GM19324 (cell line): ENCODE data around the gene S100PBP.

ENCODE experiments used
- ATAC-seq: cut with Tn5 transposase; IDR thresholded peaks from one replicate; pipeline ENCODE4 v1.9.1; 2021; ENCODE audit warnings: mild to moderate bottlenecking, moderate library complexity; ENCODE audit not compliant: unreplicated experiment, low FRiP score

The S100PBP gene

DNA sequence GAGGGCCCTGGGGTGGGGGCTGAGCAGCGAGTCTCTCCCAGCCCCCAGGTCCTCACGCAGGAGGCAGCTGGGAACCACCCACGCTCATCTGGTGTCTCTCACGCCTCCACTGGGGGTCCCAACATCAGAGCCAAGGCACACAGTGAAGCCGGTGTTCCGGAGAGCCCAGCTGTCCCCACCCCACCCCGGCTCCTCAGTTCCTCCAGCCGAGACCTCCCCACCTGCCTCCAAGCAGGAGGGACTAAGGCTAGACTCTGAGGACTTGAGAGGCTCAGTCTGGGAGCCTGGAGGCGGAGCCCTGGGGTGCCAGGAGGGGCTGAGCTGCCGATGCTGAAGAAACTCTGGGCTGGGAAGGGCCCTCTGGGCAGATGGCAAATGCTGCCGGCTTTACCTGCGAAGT is 67.3 kb downstream of the S100PBP start:
- ATAC-seq: no peak

DNA sequence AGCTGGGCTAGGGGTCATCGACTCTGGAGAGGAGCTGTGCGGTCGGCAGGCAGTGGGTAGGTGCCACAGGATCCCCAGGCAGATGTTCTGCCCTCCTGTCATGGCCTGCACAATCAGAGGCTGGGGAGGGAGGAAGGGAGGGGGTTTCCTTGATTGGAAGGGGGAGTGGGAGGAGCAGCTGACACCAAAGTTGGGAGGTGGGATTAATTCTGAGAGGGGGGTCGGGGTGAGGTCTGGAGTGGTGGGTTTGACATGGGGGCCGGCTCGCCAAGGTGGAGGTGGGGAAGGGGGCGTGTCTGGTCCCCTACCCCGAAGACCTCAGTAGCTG is 68.2 kb downstream of the S100PBP start:
- ATAC-seq: no peak

DNA sequence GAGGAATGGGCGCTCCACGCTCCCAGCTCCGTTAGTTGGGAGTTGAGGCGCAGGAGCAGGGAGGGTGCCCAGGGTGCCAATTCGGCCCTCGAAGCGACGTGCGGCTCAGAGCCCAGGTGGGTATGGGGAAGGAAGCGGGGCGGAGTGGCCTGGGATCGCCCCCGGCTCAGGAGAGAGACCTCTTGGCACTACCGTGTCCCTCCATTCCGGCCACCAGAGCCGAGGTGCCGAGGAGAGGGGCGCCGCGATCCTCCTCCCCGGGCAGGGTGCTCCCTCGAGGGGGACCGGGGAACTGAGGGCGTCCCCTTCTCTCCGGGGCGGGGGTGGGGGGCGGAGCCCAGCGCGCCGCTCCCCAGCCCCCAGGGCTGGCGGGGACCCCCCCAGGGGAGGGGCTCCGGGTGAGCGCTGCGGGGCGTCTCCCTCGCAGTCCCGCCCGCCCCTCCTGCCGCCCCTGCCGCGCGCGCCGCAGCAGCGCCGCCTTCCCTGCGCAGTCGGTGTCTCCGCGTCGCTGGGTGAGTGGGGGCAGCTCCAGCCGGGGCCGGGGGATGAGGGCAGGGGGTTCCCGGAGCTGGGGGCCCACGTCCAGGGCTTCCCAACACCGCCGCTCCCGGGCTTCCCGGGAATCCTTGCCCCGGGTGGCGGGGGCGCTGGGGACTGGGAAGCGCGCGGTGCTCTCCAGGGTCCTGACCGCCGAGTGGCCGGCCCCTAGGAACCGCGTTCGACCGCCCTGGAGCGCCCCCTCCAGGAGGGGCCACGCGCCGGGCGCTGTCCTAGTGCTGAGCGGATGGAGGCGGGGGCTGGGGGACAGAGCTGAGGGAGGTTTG is 68.8 kb downstream of the S100PBP start, which contains the start of gene HPCA:
TSS of gene HPCA (plus strand) at position 488 of the 824 bp plus-strand sequence. CDS start 2,408 bp downstream, outside the sequence.
- no peak for ATAC-seq

DNA sequence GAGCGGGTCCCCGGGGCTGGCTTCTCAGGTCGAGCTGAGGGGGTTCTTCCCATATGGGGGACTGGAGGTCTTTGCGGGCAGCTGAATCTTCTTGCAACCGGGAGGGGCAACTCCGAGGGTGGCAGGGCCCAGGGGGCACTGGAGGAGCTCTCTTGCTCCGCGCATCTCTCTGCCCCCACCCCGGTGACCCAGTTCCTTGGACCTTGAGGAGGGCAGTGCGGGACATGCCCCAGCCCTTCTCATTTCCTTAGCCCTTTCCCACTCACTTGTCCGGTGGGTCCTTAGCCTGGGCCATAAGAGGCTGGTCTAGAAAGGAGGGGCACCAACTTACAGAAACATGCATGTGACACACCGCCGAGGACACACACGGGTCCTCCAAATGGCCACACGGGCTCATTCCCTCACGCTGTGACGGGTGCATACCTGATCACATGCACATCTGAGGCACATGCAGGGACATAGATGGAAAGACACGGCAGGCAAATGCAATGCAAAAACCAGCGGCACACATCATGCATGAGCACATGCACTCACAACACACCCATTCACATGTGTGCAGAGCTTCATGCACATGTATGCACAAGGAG is 69.5 kb downstream of the S100PBP start:
- ATAC-seq: no peak

DNA sequence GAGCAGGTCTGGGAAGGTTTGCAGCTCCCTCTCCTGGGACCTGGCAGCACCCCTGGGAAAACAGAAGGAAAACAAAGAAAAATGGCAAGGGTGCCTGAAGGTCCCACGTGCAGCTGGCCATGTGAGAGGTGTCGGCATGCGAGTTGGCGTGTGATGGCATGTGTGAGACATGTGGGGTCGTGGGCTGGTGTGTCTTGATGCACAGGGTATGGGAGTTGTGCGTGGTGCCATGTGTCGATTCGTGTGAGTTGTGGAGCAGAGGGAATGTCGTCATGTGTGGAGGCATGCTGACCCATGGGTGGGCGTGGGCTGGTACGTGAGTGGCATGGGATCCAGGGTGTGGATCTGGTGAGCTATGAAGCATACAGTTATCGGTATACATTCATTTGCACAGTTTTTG is 70.2 kb downstream of the S100PBP start:
- no peak for ATAC-seq

DNA sequence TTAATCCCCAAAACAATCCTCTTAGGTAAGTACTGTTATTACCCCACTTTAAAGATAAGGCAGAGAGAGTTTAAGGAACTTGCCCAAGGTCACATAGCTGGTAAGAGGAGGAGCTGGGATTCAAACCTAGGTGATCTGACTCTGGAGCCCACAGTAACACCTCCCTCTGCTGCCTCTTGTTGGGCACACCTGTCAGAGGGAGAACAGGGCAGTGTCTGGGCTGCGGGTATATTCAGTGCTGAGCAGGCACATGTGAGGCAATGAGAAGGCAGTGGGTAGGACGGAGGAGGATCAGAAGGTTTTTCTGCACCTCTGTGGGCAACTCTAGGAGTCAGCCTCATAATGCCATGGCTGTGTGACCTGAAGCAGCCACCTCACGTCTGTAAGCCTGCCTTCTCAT is 70.7 kb downstream of the S100PBP start:
- no peak for ATAC-seq

DNA sequence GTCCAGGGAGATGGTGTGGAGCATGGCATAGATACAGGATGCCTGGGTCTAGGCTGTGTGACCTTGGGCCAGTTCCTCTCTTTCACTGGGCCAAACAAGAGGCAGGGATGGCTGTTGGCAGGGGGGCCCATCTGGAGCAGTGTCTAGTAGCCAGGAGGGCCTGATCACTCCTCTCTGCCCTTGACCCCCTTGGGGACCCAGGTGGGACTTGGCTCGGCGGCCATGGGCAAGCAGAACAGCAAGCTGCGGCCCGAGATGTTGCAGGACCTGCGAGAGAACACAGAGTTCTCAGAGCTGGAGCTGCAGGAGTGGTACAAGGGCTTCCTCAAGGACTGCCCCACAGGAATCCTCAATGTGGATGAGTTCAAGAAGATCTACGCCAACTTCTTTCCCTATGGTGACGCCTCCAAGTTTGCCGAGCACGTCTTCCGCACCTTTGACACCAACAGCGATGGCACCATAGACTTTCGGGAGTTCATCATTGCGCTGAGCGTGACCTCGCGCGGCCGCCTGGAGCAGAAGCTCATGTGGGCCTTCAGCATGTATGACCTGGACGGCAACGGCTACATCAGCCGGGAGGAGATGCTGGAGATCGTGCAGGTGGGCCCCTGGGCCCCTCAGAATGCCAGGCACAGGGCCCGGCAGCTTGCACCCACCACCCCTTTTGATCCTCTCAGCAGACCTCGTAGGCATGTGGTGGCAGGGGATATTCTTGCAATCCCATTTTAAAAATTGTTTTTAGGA is 71.4 kb downstream of the S100PBP start:
- no peak for ATAC-seq

DNA sequence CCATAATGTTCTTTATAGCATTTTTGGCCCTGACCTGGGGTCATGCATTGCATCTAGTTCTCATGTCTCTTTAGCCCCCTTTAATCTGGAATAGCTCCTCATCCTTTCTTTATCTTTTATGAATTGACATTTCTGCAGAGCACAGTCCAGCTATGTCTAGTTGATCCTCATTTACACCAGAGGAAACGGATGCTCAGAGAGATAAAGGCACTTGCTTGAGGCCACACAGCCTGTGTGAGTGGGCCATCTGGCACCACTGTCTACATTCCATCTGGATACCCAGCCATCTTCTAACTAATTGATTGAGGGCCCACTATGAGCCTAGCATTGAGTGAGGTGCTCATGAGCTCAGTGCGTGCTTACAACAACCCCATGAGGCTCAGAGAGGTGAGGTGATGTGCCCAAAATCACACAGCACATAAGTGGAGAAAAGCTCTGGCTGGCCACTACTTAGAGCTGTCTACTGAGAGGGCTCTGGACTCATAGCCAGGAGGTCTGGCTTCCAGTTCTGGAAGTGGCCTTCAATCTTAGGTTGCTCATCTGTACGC is 72.4 kb downstream of the S100PBP start:
- no peak for ATAC-seq

DNA sequence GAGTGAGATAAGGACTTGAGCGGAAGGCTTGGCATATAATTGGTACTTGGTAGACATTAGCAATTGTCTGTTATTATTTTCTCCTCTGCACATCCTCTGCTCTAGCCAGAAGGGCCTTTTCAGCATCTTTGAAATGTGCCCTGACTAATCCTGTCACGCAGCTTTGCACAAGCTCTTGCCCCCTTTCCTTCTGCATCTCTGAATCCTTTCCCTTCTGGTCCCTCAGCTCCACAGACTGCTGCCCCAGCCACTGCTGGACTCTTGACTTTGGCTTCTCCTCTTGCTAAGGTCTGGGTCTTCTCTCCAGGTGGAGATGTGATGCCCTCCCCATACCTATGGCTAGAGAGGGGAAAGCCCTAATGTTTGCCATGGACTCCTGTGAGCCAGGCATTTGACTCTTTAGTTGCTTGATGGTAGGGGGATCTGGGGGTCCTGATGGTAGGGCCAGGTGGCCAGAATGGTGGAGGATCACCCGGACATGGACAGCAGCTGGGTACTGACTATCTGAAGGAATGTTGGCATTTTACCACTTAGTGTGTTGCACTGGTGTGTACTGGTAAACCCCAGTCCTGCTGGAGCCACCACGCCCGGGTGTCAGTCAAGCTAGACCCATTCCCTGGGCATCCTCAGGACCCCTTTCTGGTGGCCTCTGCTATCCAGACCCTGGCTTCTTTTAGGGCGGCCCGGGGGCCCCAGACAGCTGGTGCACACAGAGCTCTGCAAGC is 73.2 kb downstream of the S100PBP start:
- no peak for ATAC-seq

DNA sequence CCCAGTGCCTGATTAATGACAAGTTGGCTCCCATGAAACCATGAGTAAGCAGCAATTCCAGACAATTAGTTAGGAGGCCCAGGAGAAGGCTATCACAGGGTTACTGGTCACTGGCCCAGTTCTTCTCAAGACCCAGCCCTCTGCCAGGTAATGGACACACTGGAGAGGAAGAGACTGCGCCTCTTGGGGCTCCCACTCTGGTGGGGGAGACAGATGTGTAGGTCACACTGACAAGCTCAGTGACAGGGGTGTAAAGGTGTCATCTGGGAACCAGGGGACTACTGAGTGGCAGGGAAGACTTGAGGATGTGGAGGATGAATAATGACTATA is 73.8 kb downstream of the S100PBP start:
- no peak for ATAC-seq

DNA sequence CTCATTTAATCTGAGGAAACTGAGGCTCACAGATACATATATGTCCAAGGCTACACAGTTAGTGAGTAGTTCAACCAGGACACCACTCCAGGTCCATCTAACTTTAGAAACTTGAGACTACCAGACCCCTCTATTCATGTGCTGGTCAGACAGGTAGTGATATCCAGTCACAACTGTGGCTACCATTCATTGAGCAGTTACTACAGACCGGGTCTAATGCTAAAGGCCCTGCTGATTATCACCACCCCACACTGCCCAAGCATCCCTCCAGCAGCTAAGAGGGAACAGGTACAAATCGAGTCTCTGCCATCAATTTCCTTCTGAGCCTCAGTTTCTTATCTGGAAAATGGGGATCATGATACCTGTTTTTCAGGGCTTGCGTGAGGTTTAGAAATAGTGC is 74.2 kb downstream of the S100PBP start:
- ATAC-seq: no peak

DNA sequence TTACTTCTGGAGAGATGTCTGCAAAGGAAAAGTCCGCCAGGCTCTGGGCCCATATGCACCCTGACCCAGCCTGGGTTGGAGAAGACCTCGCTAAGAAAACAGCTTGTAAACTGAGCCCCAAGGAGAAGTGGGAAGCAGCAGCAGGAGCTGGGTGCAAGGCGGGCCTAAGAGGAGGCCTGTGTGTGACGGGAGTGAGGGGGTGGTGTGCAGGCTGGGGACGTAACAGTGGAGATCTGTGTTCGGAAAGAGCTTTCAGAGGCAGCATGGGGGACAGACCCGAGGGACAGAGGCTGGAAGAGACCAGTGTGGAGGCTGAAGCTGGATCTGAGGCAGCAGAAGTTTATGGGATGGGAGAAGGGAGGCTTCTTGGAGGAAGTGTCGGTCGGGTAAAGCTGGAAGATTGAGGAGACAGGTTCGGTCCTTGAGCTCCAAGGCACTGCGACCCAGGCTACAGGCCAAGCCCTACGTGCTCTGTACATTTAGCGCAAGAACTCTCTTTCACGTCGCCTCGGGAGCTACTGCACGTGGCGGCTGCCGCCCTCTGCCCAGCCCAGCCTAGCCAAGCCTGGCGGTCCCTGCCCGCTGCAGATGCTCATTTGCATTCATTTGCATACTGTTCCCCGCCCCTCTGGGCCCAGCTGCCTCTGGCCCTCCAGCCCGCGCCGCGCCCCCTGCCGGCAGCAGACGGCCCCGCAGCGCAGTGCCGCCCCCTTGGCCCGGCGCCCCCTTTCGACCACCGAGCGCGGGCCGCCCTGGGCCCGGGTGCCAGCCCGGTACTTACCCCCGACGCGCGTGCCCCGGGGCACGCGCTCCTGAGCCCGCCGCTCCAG is 75.1 kb downstream of the S100PBP start:
- ATAC-seq: no peak

DNA sequence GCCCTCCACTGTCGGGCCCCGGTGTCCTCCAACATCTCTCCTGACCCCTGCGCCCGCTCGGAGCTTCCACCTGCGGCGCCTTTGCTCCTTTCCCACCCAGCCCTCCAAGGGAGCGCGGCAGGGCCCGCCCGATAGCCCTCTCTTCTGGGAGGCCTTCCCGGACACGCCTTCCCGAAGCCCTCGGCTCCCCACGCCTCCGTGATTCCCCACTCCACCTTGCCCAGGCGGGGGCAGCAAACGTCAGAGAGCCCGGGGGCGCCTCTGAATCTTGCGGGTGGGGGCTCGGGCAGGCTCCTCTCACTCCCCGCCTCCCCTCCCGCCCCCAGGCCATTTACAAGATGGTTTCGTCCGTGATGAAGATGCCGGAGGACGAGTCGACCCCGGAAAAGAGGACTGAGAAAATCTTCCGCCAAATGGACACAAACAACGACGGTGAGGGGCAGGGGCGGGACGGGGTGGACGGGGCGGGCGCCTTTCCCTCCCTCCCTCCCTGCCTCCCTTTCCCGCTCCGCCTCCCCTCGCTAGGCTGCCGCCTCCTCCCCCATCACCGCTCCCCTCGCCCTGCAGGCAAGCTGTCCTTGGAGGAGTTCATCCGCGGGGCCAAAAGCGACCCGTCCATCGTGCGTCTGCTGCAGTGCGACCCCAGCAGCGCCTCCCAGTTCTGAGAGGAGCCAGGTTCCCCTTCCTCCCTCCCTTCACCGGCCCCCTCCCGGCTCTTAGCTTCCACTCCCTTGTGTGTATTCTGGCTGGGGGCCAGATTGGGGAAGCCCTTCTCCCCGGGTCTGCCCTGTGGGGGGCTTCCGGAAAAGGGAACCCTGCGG is 76.0 kb downstream of the S100PBP start:
- ATAC-seq: no peak

DNA sequence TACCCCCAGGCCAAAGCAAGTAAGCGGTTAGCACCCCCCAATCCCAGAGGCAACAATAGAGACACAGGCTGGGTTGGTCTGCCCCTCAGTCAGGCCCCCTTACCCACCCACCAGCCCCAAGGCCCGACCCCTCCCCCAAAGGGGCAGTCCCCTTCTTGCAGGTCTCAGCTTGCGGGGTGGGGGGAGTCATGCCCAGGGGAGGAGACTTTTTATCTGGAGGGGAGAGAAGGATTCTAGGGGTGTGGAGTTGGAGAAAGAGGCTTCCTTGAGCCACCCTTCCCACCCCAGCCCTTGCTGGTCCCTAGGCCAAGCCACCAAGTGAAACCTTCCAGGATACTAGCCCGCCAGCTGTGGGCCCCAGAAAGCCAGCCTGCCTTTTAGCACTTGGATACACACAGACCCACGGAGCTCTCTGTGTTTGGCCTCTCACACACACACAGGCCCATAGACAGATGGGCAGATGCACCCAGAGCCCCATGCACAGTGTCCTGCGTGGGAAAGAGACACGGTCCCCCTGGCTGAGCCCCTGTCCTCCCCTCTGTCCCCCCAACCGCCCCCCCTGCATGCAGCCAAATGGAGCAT is 76.7 kb downstream of the S100PBP start:
- ATAC-seq: no peak

DNA sequence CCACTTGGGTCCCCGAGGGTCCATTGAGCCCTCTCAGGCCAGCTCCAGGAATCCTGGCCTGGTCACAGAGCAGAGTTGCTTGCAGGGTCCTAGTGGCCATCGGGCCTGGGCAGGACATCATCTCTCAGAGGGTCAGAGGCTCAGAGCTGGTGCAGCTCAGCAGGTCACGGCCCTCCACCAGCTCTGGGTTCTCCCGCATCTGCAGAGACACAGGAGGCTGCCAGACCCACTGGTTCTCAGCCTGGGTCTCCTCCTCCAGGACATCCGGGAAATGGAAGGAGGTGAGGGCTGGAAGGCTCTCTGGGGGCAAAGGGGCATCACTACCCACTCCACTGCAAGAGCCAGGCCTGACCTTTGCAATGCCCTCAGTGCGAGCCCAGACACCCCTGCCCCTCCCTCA is 77.2 kb downstream of the S100PBP start:
- no peak for ATAC-seq

DNA sequence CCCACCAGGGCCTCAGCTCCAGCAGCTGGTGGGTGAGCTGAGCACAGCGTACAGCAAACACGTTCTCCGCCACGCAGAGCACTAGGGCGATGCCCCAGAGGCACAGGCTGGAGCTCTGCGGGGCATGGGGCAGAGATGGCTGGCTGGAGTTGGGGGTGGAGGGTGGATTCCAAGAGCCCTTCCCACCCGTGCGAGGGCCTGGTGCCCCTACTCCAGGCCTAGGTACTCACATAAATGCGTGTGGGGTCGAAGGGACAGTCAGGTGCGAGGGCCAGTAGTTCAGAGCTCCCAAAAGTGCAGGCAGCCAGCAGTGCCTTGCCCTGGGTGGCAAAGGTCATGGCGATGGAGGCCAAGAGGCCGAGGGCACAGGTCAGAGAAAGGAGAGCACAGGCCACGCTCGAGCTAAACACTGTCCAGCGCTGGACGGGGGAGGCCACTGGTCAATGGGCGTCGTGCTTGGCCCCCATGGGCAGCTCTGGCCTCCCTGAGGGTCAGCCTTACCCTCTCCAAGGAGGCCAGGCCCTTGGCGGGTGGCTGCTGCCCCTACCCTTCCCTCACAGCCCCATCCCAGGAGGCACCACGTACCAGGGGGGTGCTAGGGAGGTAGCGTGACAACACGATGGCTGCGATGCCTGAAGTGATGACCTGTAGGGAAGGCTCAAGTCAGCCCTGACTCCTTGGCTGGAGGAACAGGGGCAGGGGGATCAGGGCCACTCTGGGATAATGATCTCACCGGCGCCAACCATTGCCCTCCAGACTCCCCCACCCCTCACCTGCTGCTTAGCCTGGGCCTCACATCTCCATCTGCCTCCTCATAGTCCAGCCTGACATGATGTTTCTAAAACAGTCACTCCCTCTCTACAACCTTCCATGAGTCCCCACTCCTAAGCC is 78.1 kb downstream of the S100PBP start:
- no peak for ATAC-seq

DNA sequence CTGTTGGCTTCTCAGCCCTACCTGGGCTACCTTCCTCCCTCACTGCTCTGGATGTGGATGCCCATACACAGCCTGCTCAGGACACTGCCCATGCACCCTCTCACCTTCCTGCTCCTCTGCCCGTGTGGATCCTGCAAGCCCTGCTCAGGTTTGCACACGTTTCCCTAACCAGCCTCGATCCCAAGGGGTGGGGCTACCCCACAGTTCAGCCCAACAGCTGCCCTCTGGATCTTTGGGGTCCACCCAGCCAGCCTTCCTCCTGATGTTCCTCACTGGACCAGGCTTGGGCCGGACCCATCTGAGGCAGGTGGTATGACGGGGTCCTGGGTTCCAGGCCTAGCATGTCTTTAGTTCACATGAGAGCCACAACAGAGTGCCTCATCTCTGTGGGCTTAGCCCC is 79.0 kb downstream of the S100PBP start:
- ATAC-seq: no peak
